Measurements from ENCODE around the gene PRMT7. TPM values are rescaled to one million over a fixed set of nuclear protein-coding genes. Genes with fewer than 3 reads are reported as not detected.

The PRMT7 gene
- total RNA-seq, 1 experiment from 2014 or later, result 59.3 TPM

GRCh38 chr16:68273896-68274295 lies 36.9 kb upstream of the PRMT7 start (continued):
- no peak for TF ChIP-seq ATF3 (CRISPR knock-in tag; conservative IDR thresholded peaks at IDR 0.05)
- TF ChIP-seq SMAD3 (CRISPR knock-in tag; IDR thresholded peaks at IDR 0.05; ENCODE audit: borderline replicate concordance), result no peak
- TF ChIP-seq ARID4B (CRISPR knock-in tag; IDR thresholded peaks at IDR 0.05; ENCODE audit: borderline replicate concordance), result no peak
- no peak for TF ChIP-seq NFYB (CRISPR knock-in tag; conservative IDR thresholded peaks at IDR 0.05; ENCODE audit: low read depth)
- TF ChIP-seq NFE2L1 (CRISPR knock-in tag; IDR thresholded peaks at IDR 0.05), result no peak
- no peak for TF ChIP-seq HMGA2 (CRISPR knock-in tag; IDR thresholded peaks at IDR 0.05)
- TF ChIP-seq FOXP1 (CRISPR knock-in tag; IDR thresholded peaks at IDR 0.05; ENCODE audit: borderline replicate concordance), result no peak
- TF ChIP-seq KAT7 (CRISPR knock-in tag; IDR thresholded peaks at IDR 0.05; ENCODE audit: borderline replicate concordance), result no peak
- no peak for TF ChIP-seq SP1 (CRISPR knock-in tag; conservative IDR thresholded peaks at IDR 0.05)
- TF ChIP-seq TEAD1 (CRISPR knock-in tag; IDR thresholded peaks at IDR 0.05), result no peak
- no peak for TF ChIP-seq MYBL2 (CRISPR knock-in tag; IDR thresholded peaks at IDR 0.05)

- peaks cover 18% of the 10 kb centered on the region for H3K36me3 Mint-ChIP-seq
- TF ChIP-seq STAT6 (CRISPR knock-in tag; conservative IDR thresholded peaks at IDR 0.05; ENCODE audit: low read depth) (no peak), IRF2 (CRISPR knock-in tag; IDR thresholded peaks at IDR 0.05; ENCODE audit: borderline replicate concordance, low read depth) (no peak), CBFB (CRISPR knock-in tag; IDR thresholded peaks at IDR 0.05; ENCODE audit: low read depth) (no peak), E2F5 (CRISPR knock-in tag; IDR thresholded peaks at IDR 0.05) (no peak), ELF4 (CRISPR knock-in tag; IDR thresholded peaks at IDR 0.05; ENCODE audit: low read depth) (no peak), E2F4 (CRISPR knock-in tag; IDR thresholded peaks at IDR 0.05; ENCODE audit: borderline replicate concordance, low read depth) (no peak), EMX1 (CRISPR knock-in tag; IDR thresholded peaks at IDR 0.05) (no peak), JAZF1 (CRISPR knock-in tag; IDR thresholded peaks at IDR 0.05) (no peak), ZNF671 (CRISPR knock-in tag; IDR thresholded peaks at IDR 0.05) (no peak), FOXP1 (CRISPR knock-in tag; IDR thresholded peaks at IDR 0.05; ENCODE audit: borderline replicate concordance) (no peak), JUN (CRISPR knock-in tag; IDR thresholded peaks at IDR 0.05) (no peak)
- no peak for ATAC-seq
- no peaks in the 10 kb centered on the region for H3K27me3 Mint-ChIP-seq (ENCODE audit: low read depth)
- POLR2A ChIA-PET, result no interaction called here
- no peak for DNase-seq (ENCODE audit: low spot score)
- CTCF ChIA-PET, result interaction anchor here (0.7 to 2.1 kb wide), 3 partner anchors 10 to 19 kb away, joined by 3 to 8 read pairs (median 4); partner anchors contain the start of gene SLC7A6
- no peak overlapping the region for H3K4me3 Mint-ChIP-seq
- H3K27ac Mint-ChIP-seq, result no peak overlapping the region
- no peaks in the 10 kb centered on the region for H3K9me3 Mint-ChIP-seq
- peaks cover 3% of the 10 kb centered on the region for H3K4me1 Mint-ChIP-seq
Observed at GRCh38 chr16:68274441-68274840, 36.4 kb upstream of the PRMT7 start.
